Measurements from ENCODE around the gene PUS3.
"Not testable (repeated sequence)": the region's sequence is repeated elsewhere in the genome, so short reads cannot be mapped to it uniquely, and the experiment has no call there.

The PUS3 gene

GRCh38 chr11:125873881-125874555, 29.0 kb downstream of the PUS3 start:
- TF ChIP-seq, protein P1, sequence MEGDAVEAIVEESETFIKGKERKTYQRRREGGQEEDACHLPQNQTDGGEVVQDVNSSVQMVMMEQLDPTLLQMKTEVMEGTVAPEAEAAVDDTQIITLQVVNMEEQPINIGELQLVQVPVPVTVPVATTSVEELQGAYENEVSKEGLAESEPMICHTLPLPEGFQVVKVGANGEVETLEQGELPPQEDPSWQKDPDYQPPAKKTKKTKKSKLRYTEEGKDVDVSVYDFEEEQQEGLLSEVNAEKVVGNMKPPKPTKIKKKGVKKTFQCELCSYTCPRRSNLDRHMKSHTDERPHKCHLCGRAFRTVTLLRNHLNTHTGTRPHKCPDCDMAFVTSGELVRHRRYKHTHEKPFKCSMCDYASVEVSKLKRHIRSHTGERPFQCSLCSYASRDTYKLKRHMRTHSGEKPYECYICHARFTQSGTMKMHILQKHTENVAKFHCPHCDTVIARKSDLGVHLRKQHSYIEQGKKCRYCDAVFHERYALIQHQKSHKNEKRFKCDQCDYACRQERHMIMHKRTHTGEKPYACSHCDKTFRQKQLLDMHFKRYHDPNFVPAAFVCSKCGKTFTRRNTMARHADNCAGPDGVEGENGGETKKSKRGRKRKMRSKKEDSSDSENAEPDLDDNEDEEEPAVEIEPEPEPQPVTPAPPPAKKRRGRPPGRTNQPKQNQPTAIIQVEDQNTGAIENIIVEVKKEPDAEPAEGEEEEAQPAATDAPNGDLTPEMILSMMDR (IDR thresholded peaks at IDR 0.05; ENCODE audit: extremely low read depth, missing control alignments): no peak
- no peak for DNase-seq (ENCODE audit: low spot score)

GRCh38 chr11:125872138-125872491, 30.9 kb downstream of the PUS3 start:
- DNase-seq (ENCODE audit: low spot score): no peak
- TF ChIP-seq, protein P1 (IDR thresholded peaks at IDR 0.05; ENCODE audit: extremely low read depth, missing control alignments): no peak

- TF ChIP-seq, protein P1 (IDR thresholded peaks at IDR 0.05; ENCODE audit: extremely low read depth, missing control alignments): no peak
- DNase-seq (ENCODE audit: low spot score): no peak
Observed at GRCh38 chr11:125871391-125872137, 31.4 kb downstream of the PUS3 start.

DNA sequence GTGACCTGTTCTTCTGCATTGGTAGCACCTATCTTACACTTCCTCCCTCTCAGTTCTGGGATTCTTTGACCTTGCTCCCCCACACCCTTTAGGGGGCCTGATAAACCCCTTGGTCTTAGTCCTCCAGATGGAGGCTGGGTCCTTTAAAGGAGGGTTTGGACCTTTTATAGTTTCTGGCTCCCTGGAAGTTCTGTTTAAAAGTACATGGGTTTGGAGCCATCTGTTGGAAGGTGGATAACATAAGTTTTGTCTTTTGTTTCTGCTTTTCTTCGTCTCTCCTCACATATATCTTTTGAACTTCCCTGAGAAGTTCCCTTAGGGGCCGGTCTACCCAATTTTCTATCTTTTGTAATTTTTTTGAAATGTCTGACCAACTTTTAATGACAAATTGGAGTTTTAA, 33.5 kb downstream of the PUS3 start:
- no peak for DNase-seq (ENCODE audit: low spot score)
- TF ChIP-seq, protein P1 (IDR thresholded peaks at IDR 0.05; ENCODE audit: extremely low read depth, missing control alignments): no peak

DNA sequence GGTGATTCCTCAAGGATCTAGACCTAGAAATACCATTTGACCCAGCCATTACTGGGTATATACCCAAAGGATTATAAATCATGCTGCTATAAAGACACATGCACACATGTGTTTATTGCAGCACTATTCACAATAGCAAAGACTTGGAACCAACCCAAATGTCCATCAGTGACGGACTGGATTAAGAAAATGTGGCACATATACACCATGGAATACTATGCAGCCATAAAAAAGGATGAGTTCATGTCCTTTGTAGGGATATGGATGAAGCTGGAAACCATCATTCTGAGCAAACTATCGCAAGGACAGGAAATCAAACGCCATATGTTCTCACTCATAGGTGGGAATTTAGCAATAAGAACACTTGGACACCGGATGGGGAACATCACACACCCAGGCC, 37.7 kb downstream of the PUS3 start:
- DNase-seq (ENCODE audit: low spot score): not testable (repeated sequence)

DNA sequence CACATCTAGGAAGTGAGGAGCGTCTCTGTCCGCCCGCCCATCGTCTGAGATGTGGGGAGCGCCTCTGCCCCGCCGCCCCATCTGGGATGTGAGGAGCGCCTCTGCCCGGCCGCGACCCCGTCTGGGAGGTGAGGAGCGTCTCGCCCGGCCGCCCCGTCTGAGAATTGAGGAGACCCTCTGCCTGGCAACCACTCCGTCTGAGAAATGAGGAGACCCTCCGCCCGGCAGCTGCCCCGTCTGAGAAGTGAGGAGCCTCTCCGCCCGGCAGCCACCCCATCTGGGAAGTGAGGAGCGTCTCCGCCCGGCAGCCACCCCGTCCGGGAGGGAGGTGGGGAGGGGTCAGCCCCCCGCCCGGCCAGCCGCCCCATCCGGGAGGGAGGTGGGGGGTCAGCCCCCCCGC, 40.2 kb downstream of the PUS3 start:
- not testable (repeated sequence) for DNase-seq (ENCODE audit: low spot score)

DNA sequence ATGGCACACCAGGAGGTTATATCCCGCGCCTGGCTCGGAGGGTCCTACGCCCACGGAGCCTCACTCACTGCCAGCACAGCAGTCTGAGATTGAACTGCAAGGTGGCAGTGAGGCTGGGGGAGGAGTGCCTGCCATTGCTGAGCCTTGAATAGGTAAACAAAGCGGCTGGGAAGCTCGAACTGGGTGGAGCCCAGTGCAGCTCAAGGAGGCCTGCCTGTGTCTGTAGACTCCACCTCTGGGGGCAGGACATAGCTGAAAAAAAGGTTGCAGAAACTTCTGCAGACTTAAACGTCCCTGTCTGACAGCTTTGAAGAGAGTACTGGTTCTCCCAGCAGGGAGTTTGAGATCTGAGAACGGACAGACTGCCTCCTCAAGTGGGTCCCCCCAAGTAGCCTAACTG, 45.3 kb downstream of the PUS3 start:
- not testable (repeated sequence) for DNase-seq (ENCODE audit: low spot score)

DNA sequence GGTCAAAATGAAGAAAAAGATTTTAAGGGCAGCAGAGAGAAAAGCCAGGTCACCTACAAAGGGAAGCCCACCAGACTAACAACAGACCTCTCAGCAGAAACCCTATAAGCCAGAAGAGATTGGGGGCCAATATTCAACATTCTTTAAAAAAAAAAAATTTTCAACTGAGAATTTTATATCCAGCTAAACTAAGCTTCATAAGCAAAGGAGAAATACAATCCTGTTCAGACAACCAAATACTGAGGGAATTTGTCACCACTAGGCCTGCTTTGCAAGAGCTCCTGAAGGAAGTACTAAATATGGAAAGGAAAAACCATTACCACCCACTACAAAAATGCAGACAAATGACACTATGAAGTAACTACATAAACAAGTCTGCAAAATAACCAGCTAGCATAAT, 56.8 kb downstream of the PUS3 start:
- no peak for DNase-seq (ENCODE audit: low spot score)
- TF ChIP-seq, protein P1 (IDR thresholded peaks at IDR 0.05; ENCODE audit: extremely low read depth, missing control alignments): no peak

Measured in GM20000 (cell line).